IPS-20b (cell line): ENCODE results near the gene ABHD12.
"Not testable (repeated sequence)": the region's sequence is repeated elsewhere in the genome, so short reads cannot be mapped to it uniquely, and the experiment has no call there.

Experiments
- H3K27ac ChIP-seq: one replicate; pipeline ENCODE4 v1.5.1; 2013; ENCODE audit warnings: low read length
- H3K27me3 ChIP-seq: 2 replicates; pipeline ENCODE4 v1.6.1; 2013; ENCODE audit warnings: mild to moderate bottlenecking, low read length, inconsistent platforms; ENCODE audit not compliant: insufficient read depth
- H3K36me3 ChIP-seq: 2 replicates; pipeline ENCODE4 v1.6.1; 2013; ENCODE audit warnings: low read depth, mild to moderate bottlenecking, inconsistent platforms, low read length, moderate library complexity; ENCODE audit not compliant: insufficient read depth
- H3K4me1 ChIP-seq: 2 replicates; pipeline ENCODE4 v1.6.1; 2013; ENCODE audit warnings: mild to moderate bottlenecking, control low read depth, inconsistent platforms, low read length, moderate library complexity; ENCODE audit not compliant: insufficient read depth
- H3K4me3 ChIP-seq: 2 replicates; pipeline ENCODE4 v1.5.1; 2013; ENCODE audit warnings: mild to moderate bottlenecking, low read length, inconsistent platforms
- H3K9ac ChIP-seq: 2 replicates; pipeline ENCODE4 v1.6.1; 2013; ENCODE audit warnings: low read depth, mild to moderate bottlenecking, inconsistent platforms, low read length, moderate library complexity
- H3K9me3 ChIP-seq: 2 replicates; pipeline ENCODE4 v1.6.1; 2013; ENCODE audit warnings: mild to moderate bottlenecking, low read depth, low read length, inconsistent platforms; ENCODE audit not compliant: insufficient read depth

Gene ABHD12

DNA sequence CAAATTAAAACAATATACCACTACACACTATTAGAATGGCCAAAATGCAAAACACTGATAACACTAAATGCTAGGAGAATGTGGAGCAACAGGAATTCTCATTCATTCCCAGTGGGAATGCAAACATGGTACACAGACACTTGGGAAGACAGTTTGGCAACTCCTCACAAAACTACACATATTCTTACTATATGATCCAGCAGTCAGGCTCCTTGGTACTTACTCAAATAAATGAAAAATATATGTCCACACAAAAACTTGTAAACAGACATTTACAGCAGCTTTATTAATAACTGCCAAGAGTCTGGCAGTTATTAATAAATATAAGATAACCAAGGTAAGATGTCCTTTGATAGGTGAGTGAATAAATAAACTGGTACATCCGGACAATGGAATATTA, 44.9 kb downstream of the ABHD12 start:
- H3K36me3 ChIP-seq = no peaks in the 10 kb centered on the region
- H3K27ac ChIP-seq = no peak overlapping the region
- H3K9ac ChIP-seq = no peak overlapping the region
- no peaks in the 10 kb centered on the region for H3K27me3 ChIP-seq
- no peaks in the 10 kb centered on the region for H3K9me3 ChIP-seq
- no peak overlapping the region for H3K4me3 ChIP-seq
- H3K4me1 ChIP-seq = no peaks in the 10 kb centered on the region; the same call in 1 of the 2 replicates

DNA sequence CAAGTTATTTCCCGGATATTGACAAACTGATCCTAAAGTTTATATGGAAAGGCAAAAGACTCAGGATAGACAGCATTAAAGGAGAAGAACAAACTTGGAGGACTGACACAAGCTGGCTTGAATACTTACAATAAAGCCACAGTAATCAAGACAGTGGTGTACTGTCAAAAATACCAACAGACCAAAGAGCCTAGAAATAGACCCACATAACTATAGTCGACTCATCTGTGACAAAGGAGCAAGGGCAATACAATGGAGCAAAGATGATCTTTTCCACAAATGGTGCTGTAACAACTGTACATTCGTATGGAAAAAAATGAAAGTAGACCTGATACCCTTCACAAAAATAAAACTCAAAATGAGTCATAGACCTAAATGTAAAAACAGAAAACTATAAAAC, 46.0 kb downstream of the ABHD12 start:
- Histone ChIP-seq H3K4me3 (no peak overlapping the region), H3K36me3 (no peaks in the 10 kb centered on the region), H3K9me3 (no peaks in the 10 kb centered on the region), H3K27me3 (no peaks in the 10 kb centered on the region), H3K9ac (no peak overlapping the region), H3K4me1 (no peaks in the 10 kb centered on the region), H3K27ac (no peak overlapping the region)

GRCh38 chr20:25341716-25342680, 48.6 kb downstream of the ABHD12 start:
- Histone ChIP-seq H3K4me3 (no peak overlapping the region), H3K36me3 (no peaks in the 10 kb centered on the region), H3K27me3 (no peaks in the 10 kb centered on the region), H3K9me3 (no peaks in the 10 kb centered on the region), H3K27ac (no peak overlapping the region), H3K9ac (no peak overlapping the region), H3K4me1 (no peaks in the 10 kb centered on the region)

GRCh38 chr20:25340380-25340779, 50.3 kb downstream of the ABHD12 start:
- H3K4me1 ChIP-seq = no peaks in the 10 kb centered on the region
- H3K27ac ChIP-seq = no peak overlapping the region
- H3K36me3 ChIP-seq = no peaks in the 10 kb centered on the region
- H3K4me3 ChIP-seq = no peak overlapping the region
- H3K27me3 ChIP-seq = no peaks in the 10 kb centered on the region
- no peaks in the 10 kb centered on the region for H3K9me3 ChIP-seq
- H3K9ac ChIP-seq = no peak overlapping the region

DNA sequence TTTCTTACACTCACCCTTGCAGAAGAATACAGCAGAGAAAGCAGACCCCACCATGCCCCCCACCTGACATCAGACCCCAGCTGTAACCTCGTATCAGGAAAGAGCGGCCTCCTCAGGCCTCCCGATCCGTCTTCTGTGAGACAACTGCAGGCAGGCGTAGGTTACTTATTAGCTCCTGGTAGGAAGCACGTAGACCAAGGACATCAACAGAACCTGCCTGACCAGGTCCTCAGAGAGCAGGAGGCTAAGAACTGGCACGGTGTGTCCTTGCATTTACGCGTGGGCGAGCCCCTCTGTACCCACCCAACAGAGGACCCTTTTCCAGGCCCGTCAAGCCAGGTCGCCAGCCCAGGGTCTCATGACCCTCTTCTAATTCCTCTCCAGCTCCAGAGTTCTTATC, 51.0 kb downstream of the ABHD12 start:
- no peak overlapping the region for H3K27ac ChIP-seq
- no peaks in the 10 kb centered on the region for H3K27me3 ChIP-seq
- H3K4me1 ChIP-seq = no peaks in the 10 kb centered on the region
- H3K4me3 ChIP-seq = no peak overlapping the region
- H3K9ac ChIP-seq = no peak overlapping the region; the same call in 1 of the 2 replicates
- H3K36me3 ChIP-seq = no peaks in the 10 kb centered on the region
- no peaks in the 10 kb centered on the region for H3K9me3 ChIP-seq

DNA sequence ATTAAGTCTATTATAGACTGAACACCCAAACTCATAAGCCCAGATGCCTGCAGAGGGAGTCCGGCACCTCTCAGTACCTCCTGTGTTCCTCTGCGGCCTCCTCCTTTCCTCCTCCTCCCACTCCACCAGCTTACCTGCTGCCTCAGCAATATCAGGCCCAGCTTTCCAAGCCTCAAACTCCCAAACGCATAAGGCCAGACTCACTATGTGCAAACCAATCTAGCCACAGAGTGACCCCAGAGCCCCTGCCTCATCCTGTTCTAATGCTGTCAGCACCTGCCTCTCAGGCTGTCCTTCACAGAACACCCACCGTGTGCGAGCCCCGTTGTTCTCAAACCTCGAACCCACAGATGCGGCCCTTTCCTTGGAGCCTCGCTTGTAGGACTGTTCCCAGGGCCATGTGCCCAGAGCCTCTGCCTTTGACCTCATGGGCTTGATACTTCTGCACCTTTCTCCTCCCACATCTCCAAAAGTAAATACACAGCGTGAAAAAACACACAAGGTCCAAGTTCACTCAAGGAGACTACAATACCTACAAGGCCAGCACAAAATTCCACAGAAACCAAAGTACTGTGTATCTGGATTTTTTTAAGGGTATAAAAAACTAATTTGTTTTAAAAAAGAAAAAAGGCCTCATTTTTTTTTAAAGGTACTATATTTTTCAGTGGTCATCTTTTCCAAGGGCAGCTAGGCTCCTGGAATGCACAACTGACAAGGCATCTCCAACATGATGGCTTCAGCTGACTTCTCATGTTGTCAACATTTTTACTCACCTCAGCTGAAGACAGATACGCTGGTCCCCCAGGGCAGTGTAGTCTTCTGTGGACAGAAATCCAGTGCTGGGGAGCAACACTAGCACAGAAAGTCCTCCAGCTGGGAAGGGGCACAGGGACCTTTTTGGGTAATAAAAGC, 52.3 kb downstream of the ABHD12 start:
- Histone ChIP-seq H3K4me3 (no peak overlapping the region), H3K4me1 (no peaks in the 10 kb centered on the region), H3K27me3 (no peaks in the 10 kb centered on the region), H3K9me3 (no peaks in the 10 kb centered on the region), H3K9ac (no peak overlapping the region), H3K27ac (no peak overlapping the region), H3K36me3 (no peaks in the 10 kb centered on the region)

DNA sequence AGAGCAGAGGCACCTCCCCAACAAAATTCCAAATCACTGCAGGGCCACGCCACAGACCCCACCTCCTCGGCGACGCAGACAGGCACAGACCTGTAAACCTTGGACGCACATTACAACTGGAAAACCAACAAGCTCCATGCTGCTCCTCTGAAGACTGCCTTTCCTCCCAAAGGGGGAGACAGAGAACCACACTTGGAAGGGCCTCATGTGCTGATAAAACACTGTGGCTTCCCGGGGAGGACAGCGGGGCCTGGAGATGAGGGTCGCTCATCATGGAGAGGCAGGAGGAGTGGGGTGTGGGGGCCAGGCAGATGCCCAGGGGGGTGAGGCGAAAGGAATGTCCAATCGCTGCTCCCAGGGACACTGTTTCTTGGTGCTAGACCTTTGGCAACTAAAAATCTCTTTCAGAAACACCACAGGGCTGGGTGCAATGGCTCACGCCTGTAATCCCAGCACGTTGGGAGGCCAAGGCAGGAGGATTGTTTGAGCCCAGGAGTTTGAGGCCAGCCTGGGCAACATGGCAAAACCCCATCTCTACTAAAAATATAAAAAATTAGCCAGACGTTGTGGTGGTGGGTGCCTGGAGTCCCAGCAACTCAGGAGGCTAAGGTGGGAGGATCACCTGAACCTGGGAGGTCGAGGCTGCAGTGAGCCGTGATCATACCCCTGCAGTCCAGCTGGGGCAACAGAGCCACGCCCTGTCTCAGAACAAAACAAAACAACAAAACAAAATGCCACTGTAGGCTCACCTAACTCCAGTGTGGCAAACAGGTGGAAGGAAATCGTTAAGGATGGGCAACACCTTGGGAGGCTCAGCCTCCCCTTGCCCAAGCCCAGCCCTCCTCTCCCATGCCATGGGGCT, 53.8 kb downstream of the ABHD12 start:
- H3K4me1 ChIP-seq = no peaks in the 10 kb centered on the region
- no peaks in the 10 kb centered on the region for H3K27me3 ChIP-seq
- H3K36me3 ChIP-seq = no peaks in the 10 kb centered on the region
- no peak overlapping the region for H3K4me3 ChIP-seq
- H3K9me3 ChIP-seq = no peaks in the 10 kb centered on the region
- H3K27ac ChIP-seq = no peak overlapping the region
- no peak overlapping the region for H3K9ac ChIP-seq

DNA sequence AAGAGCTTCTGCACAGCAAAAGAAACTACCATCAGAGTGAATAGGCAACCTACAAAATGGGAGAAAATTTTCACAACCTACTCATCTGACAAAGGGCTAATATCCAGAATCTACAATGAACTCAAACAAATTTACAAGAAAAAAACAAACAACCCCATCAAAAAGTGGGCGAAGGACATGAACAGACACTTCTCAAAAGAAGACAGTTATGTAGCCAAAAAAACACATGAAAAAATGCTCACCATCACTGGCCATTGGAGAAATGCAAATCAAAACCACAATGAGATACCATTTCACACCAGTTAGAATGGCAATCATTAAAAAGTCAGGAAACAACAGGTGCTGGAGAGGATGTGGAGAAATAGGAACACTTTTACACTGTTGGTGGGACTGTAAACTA, 55.7 kb downstream of the ABHD12 start:
- not testable (repeated sequence) for H3K36me3 ChIP-seq, H3K9me3 ChIP-seq, H3K4me3 ChIP-seq, H3K9ac ChIP-seq, H3K27me3 ChIP-seq, H3K27ac ChIP-seq, H3K4me1 ChIP-seq

- peaks cover 5% of the 10 kb centered on the region; the same call in 1 of the 2 replicates for H3K36me3 ChIP-seq
- H3K9ac ChIP-seq = no peak overlapping the region
Measured at GRCh38 chr20:25328954-25329498, 61.6 kb downstream of the ABHD12 start.

GRCh38 chr20:25327521-25328235, 63.0 kb downstream of the ABHD12 start:
- H3K36me3 ChIP-seq = peaks cover 15% of the 10 kb centered on the region
- H3K9me3 ChIP-seq = no peaks in the 10 kb centered on the region
- no peaks in the 10 kb centered on the region for H3K27me3 ChIP-seq
- peaks cover 9% of the 10 kb centered on the region; the same call in 1 of the 2 replicates for H3K4me1 ChIP-seq
- H3K9ac ChIP-seq = no peak overlapping the region
- no peak overlapping the region for H3K4me3 ChIP-seq
- no peak overlapping the region for H3K27ac ChIP-seq

More at GRCh38 chr20:25328954-25329498, 61.6 kb downstream of the ABHD12 start:
- Histone ChIP-seq H3K27ac (no peak overlapping the region), H3K27me3 (no peaks in the 10 kb centered on the region), H3K9me3 (no peaks in the 10 kb centered on the region), H3K4me3 (no peak overlapping the region), H3K4me1 (peaks cover 4% of the 10 kb centered on the region; the same call in 1 of the 2 replicates)
